Measurements from ENCODE around the gene MMEL1.

GRCh38 chr1:2569060-2569459 lies 63.8 kb downstream of the MMEL1 start:
- no peak for TF ChIP-seq CTCF (conservative IDR thresholded peaks at IDR 0.05)
- no peak for TF ChIP-seq EZH2 (IDR thresholded peaks at IDR 0.05; ENCODE audit: low read depth)

Data from PC-9 (cell line).